HL-60 (cell line): ENCODE results near the gene SIX4.
A peak's percentile ranks its signal among the peaks of the same experiment; 100 is the strongest.

Experiments used
- DNase-seq, 2 experiments: peaks; one replicate each; pipeline ENCODE4 v3.0.0-alpha.2; 2010 to 2020; ENCODE audit warnings: low read depth in 1 of 2, low spot score in 1 of 2
- H3K27ac ChIP-seq: fragments of 250-450 bp; sonication (Bioruptor Pico); replicated peaks from 2 replicates; pipeline ENCODE4 v1.5.1; 2020; ENCODE audit warnings: mild to moderate bottlenecking, moderate library complexity
- H3K27me3 ChIP-seq: fragments of 250-450 bp; sonication (Bioruptor Pico); 2 replicates; pipeline ENCODE4 v1.5.1; 2021; ENCODE audit warnings: mild to moderate bottlenecking, moderate library complexity; ENCODE audit not compliant: insufficient read depth, poor library complexity, severe bottlenecking
- H3K4me3 ChIP-seq: replicated peaks from 2 replicates; pipeline ENCODE4 v1.5.1; 2011; ENCODE audit warnings: mild to moderate bottlenecking, control low read depth, low read length; ENCODE audit not compliant: insufficient read depth
- CTCF ChIP-seq: IDR thresholded peaks from one replicate; pipeline ENCODE4 v1.5.1; 2011; ENCODE audit warnings: low read length, control low read depth, inconsistent platforms; ENCODE audit not compliant: insufficient read depth
- GABPA ChIP-seq: IDR thresholded peaks from 2 replicates; pipeline ENCODE4 v1.6.1; 2012; ENCODE audit warnings: low read depth
- POLR2AphosphoS5 ChIP-seq: IDR thresholded peaks from 2 replicates; pipeline ENCODE4 v1.6.1; 2012; ENCODE audit warnings: low read depth
- REST ChIP-seq: IDR thresholded peaks from 2 replicates; pipeline ENCODE4 v1.6.1; 2012; ENCODE audit warnings: low read depth; ENCODE audit not compliant: insufficient replicate concordance
- SPI1 ChIP-seq: IDR thresholded peaks from 2 replicates; pipeline ENCODE4 v1.6.1; 2012; ENCODE audit warnings: low read depth, mild to moderate bottlenecking, borderline replicate concordance

The SIX4 gene

DNA sequence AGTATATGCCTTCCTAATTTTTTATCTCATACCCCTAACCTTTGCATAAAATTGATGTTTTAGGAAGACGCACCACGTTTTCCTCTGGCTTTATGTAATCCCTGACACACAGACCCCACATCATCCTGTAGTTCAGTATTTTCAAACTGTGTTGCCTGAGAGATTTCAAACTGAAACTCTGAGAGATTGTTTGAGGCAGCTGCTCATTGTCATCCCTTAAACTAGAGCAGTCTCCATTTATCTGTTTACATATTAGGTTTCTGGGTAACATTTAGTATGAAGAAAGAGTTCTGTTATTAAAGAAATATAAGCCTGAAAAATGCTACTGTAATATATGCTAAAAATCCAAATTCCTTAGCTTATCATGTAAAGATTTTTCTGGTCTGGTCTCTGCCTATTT, 34.7 kb upstream of the SIX4 start:
- Histone ChIP-seq H3K4me3 (no peak overlapping the region), H3K27ac (peak overlapping the region; percentile 77), H3K27me3 (no peaks in the 10 kb centered on the region)
- no peak for TF ChIP-seq GABPA
- TF ChIP-seq POLR2AphosphoS5: no peak
- no peak for TF ChIP-seq CTCF
- no peak for TF ChIP-seq SPI1
- no peak for TF ChIP-seq REST
- no peak for DNase-seq

DNA sequence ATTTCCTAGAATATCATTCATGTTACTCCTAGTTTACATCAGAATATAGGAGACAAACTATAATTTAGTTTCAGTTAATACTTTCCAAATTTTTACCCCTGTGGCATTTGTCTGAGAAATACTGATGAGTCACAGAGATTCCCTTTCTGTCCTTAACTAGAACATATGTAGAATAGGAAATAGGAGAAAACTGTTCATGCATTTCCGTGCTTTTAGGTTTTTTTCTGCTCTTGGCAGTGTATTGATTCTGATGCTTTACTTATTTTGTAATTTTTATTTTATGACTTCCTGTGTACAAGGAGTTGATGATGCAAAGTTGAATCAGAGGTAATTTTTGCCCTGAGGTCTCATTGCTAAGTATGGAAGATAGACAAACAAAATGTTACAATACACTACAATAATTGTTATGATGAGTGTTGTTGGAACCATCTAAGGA, 33.4 kb upstream of the SIX4 start:
- TF ChIP-seq REST (no peak), SPI1 (no peak), POLR2AphosphoS5 (no peak), CTCF (no peak), GABPA (no peak)
- no peak for DNase-seq
- no peaks in the 10 kb centered on the region for H3K27me3 ChIP-seq
- peak overlapping the region; percentile 34 for H3K27ac ChIP-seq
- no peak overlapping the region for H3K4me3 ChIP-seq

- Histone ChIP-seq H3K27me3 (no peaks in the 10 kb centered on the region), H3K27ac (peak overlapping the region; percentile 34), H3K4me3 (no peak overlapping the region)
- TF ChIP-seq SPI1: no peak
- no peak for TF ChIP-seq POLR2AphosphoS5
- TF ChIP-seq CTCF: no peak
- TF ChIP-seq GABPA: no peak
- TF ChIP-seq REST: no peak
- no peak for DNase-seq
Observed at GRCh38 chr14:60756847-60757246, 32.7 kb upstream of the SIX4 start.
